ENCODE measurements around the gene SARDH.

- TF ChIP-seq CTCF (IDR thresholded peaks at IDR 0.05; ENCODE audit: extremely low read depth in 1 of 2, insufficient read depth in 1 of 2, low read depth in 1 of 2, low read length in 2 of 2), result no peak
- no peak for TF ChIP-seq GATA2 (IDR thresholded peaks at IDR 0.05; ENCODE audit: insufficient read depth, insufficient read length, low read depth, low read length)
- no peak for TF ChIP-seq EZH2 (IDR thresholded peaks at IDR 0.05; ENCODE audit: borderline replicate concordance, low read depth, low read length, severe bottlenecking)
- no peak for TF ChIP-seq JUN (IDR thresholded peaks at IDR 0.05; ENCODE audit: borderline replicate concordance, insufficient read depth, insufficient read length, low read depth)
- no peak for TF ChIP-seq POLR2A (IDR thresholded peaks at IDR 0.05; ENCODE audit: low read depth, low read length)
- TF ChIP-seq POLR2AphosphoS5 (IDR thresholded peaks at IDR 0.05; ENCODE audit: insufficient read depth, low read depth, low read length), result no peak
- no peak for TF ChIP-seq MAX (IDR thresholded peaks at IDR 0.05; ENCODE audit: insufficient read depth, insufficient read length)
Observed at GRCh38 chr9:133733796-133734533, 4.2 kb downstream of the SARDH start.
